ENCODE measurements around the gene RECK.

RECK gene

DNA sequence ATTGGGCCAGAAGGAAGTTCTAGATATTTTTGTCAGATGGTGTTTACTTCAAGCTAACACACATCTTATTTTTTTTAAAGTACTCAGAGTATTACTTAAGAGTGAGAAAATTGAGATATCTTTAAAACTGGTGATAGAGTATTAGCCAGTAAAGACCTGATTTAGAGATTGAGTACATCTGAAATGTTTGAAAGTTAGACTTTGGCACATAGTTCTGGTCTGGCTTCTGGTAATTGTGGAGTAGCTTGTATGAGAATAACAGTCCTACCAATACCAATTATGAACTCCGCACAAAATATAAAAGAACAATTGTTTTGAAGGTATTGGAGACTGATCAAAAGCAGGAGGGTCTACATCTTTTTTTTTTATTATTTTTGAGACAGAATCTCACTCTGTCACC, 55.3 kb downstream of the RECK start:
- TF ChIP-seq POLR2AphosphoS5 (IDR thresholded peaks at IDR 0.05; ENCODE audit: low read depth, low read length), result no peak
- TF ChIP-seq SIN3A (IDR thresholded peaks at IDR 0.05; ENCODE audit: borderline replicate concordance, insufficient read depth, low read length), result no peak
- TF ChIP-seq, protein P1, sequence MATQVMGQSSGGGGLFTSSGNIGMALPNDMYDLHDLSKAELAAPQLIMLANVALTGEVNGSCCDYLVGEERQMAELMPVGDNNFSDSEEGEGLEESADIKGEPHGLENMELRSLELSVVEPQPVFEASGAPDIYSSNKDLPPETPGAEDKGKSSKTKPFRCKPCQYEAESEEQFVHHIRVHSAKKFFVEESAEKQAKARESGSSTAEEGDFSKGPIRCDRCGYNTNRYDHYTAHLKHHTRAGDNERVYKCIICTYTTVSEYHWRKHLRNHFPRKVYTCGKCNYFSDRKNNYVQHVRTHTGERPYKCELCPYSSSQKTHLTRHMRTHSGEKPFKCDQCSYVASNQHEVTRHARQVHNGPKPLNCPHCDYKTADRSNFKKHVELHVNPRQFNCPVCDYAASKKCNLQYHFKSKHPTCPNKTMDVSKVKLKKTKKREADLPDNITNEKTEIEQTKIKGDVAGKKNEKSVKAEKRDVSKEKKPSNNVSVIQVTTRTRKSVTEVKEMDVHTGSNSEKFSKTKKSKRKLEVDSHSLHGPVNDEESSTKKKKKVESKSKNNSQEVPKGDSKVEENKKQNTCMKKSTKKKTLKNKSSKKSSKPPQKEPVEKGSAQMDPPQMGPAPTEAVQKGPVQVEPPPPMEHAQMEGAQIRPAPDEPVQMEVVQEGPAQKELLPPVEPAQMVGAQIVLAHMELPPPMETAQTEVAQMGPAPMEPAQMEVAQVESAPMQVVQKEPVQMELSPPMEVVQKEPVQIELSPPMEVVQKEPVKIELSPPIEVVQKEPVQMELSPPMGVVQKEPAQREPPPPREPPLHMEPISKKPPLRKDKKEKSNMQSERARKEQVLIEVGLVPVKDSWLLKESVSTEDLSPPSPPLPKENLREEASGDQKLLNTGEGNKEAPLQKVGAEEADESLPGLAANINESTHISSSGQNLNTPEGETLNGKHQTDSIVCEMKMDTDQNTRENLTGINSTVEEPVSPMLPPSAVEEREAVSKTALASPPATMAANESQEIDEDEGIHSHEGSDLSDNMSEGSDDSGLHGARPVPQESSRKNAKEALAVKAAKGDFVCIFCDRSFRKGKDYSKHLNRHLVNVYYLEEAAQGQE (IDR thresholded peaks at IDR 0.05; ENCODE audit: insufficient read depth in 1 of 2, low read depth in 2 of 2, low read length in 2 of 2), result no peak
- no peak for TF ChIP-seq TAF1 (IDR thresholded peaks at IDR 0.05; ENCODE audit: borderline replicate concordance, insufficient read depth, low read length)
- TF ChIP-seq FOXP2 (optimal IDR thresholded peaks at IDR 0.05; ENCODE audit: borderline replicate concordance, extremely low read depth, extremely low read length, insufficient read depth), result no peak

DNA sequence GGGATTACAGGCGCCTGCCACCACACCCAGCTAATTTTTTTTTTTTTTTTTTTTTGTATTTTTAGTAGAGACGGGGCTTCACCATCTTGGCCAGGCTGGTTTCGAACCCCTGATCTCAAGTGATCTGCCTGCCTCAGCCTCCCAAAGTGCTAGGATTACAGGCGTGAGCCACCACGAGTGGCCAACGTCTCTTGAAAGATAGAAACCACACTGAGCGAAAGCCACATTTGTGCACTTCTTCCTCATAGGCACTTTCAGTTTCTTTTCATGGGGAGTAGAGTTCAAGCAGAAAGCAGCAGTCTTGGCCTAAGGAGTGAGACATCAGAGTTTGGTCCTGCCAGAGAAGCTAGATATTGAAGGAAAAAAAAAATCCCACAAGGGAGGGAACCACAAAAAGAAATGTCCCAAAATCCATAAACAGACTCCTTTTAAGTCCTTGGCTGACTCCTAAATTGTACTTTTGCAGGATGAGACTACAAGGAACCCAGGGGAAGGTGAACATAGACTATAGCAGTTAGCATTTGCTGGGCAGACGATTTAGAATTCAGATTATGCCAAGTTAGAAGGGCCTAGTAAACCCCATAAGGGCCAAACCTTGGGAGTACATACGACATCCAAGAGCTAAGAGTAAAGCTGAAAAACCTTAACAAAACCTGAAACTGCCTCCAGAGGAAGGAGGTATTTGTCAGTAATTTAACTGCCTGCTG, 55.9 kb downstream of the RECK start:
- no peak for TF ChIP-seq FOXP2 (optimal IDR thresholded peaks at IDR 0.05; ENCODE audit: borderline replicate concordance, extremely low read depth, extremely low read length, insufficient read depth)
- TF ChIP-seq TAF1 (IDR thresholded peaks at IDR 0.05; ENCODE audit: borderline replicate concordance, insufficient read depth, low read length), result no peak
- no peak for TF ChIP-seq POLR2AphosphoS5 (IDR thresholded peaks at IDR 0.05; ENCODE audit: low read depth, low read length)
- TF ChIP-seq, protein P1 (IDR thresholded peaks at IDR 0.05; ENCODE audit: insufficient read depth in 1 of 2, low read depth in 2 of 2, low read length in 2 of 2), result no peak
- TF ChIP-seq SIN3A (IDR thresholded peaks at IDR 0.05; ENCODE audit: borderline replicate concordance, insufficient read depth, low read length), result no peak

DNA sequence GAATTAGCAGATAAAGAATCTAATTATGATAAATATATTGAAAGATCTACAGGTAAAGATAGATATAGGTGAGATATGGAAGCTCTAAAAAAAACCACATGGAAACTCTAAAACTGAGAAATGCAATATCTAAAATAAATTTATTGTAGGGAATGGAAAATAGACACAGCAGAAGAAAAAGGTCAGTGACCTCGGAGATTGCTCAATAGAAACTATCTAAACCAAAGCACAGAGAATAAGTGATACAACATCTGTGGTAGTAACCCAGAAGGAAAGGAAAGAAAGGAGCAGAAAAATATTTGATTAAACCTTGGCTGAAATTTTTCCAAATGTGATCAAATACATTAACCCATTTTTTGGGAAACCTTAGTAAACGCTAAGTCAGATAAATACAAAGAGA, 56.7 kb downstream of the RECK start:
- TF ChIP-seq SIN3A (IDR thresholded peaks at IDR 0.05; ENCODE audit: borderline replicate concordance, insufficient read depth, low read length) (no peak), POLR2AphosphoS5 (IDR thresholded peaks at IDR 0.05; ENCODE audit: low read depth, low read length) (no peak), FOXP2 (optimal IDR thresholded peaks at IDR 0.05; ENCODE audit: borderline replicate concordance, extremely low read depth, extremely low read length, insufficient read depth) (no peak)
- TF ChIP-seq, protein P1 (IDR thresholded peaks at IDR 0.05; ENCODE audit: insufficient read depth in 1 of 2, low read depth in 2 of 2, low read length in 2 of 2), result no peak

DNA sequence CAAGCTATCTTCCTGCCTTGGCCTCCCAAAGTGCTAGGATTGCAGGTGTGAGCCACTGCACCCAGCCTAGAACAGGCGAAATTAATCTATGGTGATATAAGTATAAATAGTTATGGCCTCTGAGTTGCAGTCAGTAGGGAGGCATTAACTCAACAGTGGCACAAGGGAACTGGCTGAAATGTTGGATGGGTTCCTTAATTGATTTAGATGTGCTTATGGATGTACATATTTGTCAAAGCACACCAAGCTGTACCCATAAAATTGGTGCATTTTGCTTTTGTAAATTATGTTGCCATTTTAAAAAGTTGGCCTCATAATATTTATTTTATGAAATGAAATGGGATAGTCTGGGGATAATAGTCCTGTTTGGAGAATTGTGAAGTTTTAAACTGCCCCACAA, 63.0 kb downstream of the RECK start:
- TF ChIP-seq TAF1 (IDR thresholded peaks at IDR 0.05; ENCODE audit: borderline replicate concordance, insufficient read depth, low read length) (no peak), POLR2AphosphoS5 (IDR thresholded peaks at IDR 0.05; ENCODE audit: low read depth, low read length) (no peak), SIN3A (IDR thresholded peaks at IDR 0.05; ENCODE audit: borderline replicate concordance, insufficient read depth, low read length) (no peak)
- TF ChIP-seq, protein P1 (IDR thresholded peaks at IDR 0.05; ENCODE audit: insufficient read depth in 1 of 2, low read depth in 2 of 2, low read length in 2 of 2), result no peak

DNA sequence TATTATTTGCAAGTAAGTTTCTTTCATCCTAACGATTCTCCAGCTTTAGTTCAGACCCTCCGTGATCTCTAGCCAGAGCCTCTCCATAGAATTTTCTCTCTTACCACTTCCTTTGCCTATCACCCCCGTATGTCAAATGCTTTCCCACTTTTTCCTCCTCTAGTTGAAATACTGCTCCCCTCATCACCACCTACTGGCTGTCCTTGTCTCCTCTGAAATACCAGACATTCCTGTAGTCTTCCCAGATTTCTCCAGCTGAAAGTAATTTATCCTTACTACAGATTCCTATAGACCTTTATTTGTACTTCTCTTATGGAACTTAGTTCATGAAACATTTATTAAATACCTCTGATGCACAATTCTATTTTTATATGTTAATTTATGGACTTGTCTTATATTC, 63.8 kb downstream of the RECK start:
- TF ChIP-seq POLR2AphosphoS5 (IDR thresholded peaks at IDR 0.05; ENCODE audit: low read depth, low read length) (no peak), SIN3A (IDR thresholded peaks at IDR 0.05; ENCODE audit: borderline replicate concordance, insufficient read depth, low read length) (no peak), FOXP2 (optimal IDR thresholded peaks at IDR 0.05; ENCODE audit: borderline replicate concordance, extremely low read depth, extremely low read length, insufficient read depth) (no peak), TAF1 (IDR thresholded peaks at IDR 0.05; ENCODE audit: borderline replicate concordance, insufficient read depth, low read length) (no peak)
- TF ChIP-seq, protein P1 (IDR thresholded peaks at IDR 0.05; ENCODE audit: insufficient read depth in 1 of 2, low read depth in 2 of 2, low read length in 2 of 2), result no peak

All from PFSK-1 (cell line).